GM12865 (cell line): ENCODE measurements around the gene CCDC149.

Experiments used
- DNase-seq: peaks from one replicate; pipeline ENCODE4 v3.0.0; 2010; ENCODE audit warnings: low read depth
- H3K4me3 ChIP-seq: 2 replicates; pipeline ENCODE4 v1.5.1; 2011; ENCODE audit warnings: mild to moderate bottlenecking, low read depth, low read length, control low read depth
- CTCF ChIP-seq: IDR thresholded peaks from 2 replicates; pipeline ENCODE4 v1.5.1; 2011; ENCODE audit warnings: low read length, control low read depth, low read depth, inconsistent platforms; ENCODE audit not compliant: insufficient read depth; ENCODE audit errors: missing control alignments

Gene CCDC149

GRCh38 chr4:24778464-24779225 lies 134.2 kb downstream of the CCDC149 start:
- H3K4me3 ChIP-seq: no peak overlapping the region
- DNase-seq: no peak

GRCh38 chr4:24777536-24778463 lies 135.0 kb downstream of the CCDC149 start:
- no peak for TF ChIP-seq CTCF
- no peak overlapping the region for H3K4me3 ChIP-seq
- DNase-seq: no peak

More at GRCh38 chr4:24778464-24779225, 134.2 kb downstream of the CCDC149 start:
- TF ChIP-seq CTCF: no peak

GRCh38 chr4:24775750-24776149 lies 137.1 kb downstream of the CCDC149 start:
- H3K4me3 ChIP-seq: no peak overlapping the region
- no peak for TF ChIP-seq CTCF
- DNase-seq: no peak

GRCh38 chr4:24775032-24775605 lies 137.7 kb downstream of the CCDC149 start:
- TF ChIP-seq CTCF: no peak
- H3K4me3 ChIP-seq: no peak overlapping the region
- no peak for DNase-seq

- no peak overlapping the region for H3K4me3 ChIP-seq
- no peak for DNase-seq
- TF ChIP-seq CTCF: no peak
Measured at GRCh38 chr4:24774452-24774851, 138.4 kb downstream of the CCDC149 start.

GRCh38 chr4:24772952-24773351 lies 139.9 kb downstream of the CCDC149 start:
- no peak for TF ChIP-seq CTCF
- no peak for DNase-seq
- H3K4me3 ChIP-seq: no peak overlapping the region
